ENCODE data around the gene ACKR1.

ACKR1 gene

GRCh38 chr1:159204161-159205141 lies at the start of gene ACKR1:
TSS of gene ACKR1 (plus strand) at chr1:159204875. CDS start at chr1:159204960, 85 bp downstream.
- no peak within 1 kb of the TSS for H3K4me3 Mint-ChIP-seq
- peaks cover 62% of the 10 kb centered on the region for H3K27me3 Mint-ChIP-seq (ENCODE audit: low read depth)
- TF ChIP-seq CTCF (IDR thresholded peaks at IDR 0.05; ENCODE audit: unreplicated experiment in 3 of 3): no peak
- no peaks in the 10 kb centered on the region for H3K36me3 Mint-ChIP-seq (ENCODE audit: low read depth)
- no peaks in the 10 kb centered on the region for H3K4me1 Mint-ChIP-seq
- no peaks in the 10 kb centered on the region for H3K9me3 Mint-ChIP-seq
- H3K27ac Mint-ChIP-seq: no peak within 1 kb of the TSS

- TF ChIP-seq CTCF (IDR thresholded peaks at IDR 0.05; ENCODE audit: unreplicated experiment in 3 of 3): peak; percentile 99
- no peaks in the 10 kb centered on the region for H3K36me3 Mint-ChIP-seq (ENCODE audit: low read depth)
- H3K4me1 Mint-ChIP-seq: peaks cover 22% of the 10 kb centered on the region
- H3K27me3 Mint-ChIP-seq (ENCODE audit: low read depth): peaks cover 11% of the 10 kb centered on the region
- H3K4me3 Mint-ChIP-seq: no peak overlapping the region
- no peak overlapping the region for H3K27ac Mint-ChIP-seq
- peaks cover under 1% of the 10 kb centered on the region for H3K9me3 Mint-ChIP-seq
Observed at GRCh38 chr1:159161001-159161718, 43.5 kb upstream of the ACKR1 start.

GRCh38 chr1:159161719-159162026 lies 43.0 kb upstream of the ACKR1 start:
- peaks cover 22% of the 10 kb centered on the region for H3K4me1 Mint-ChIP-seq
- no peak overlapping the region for H3K27ac Mint-ChIP-seq
- no peak for TF ChIP-seq CTCF (IDR thresholded peaks at IDR 0.05; ENCODE audit: unreplicated experiment in 3 of 3)
- H3K9me3 Mint-ChIP-seq: no peaks in the 10 kb centered on the region
- peaks cover 11% of the 10 kb centered on the region for H3K27me3 Mint-ChIP-seq (ENCODE audit: low read depth)
- H3K36me3 Mint-ChIP-seq (ENCODE audit: low read depth): no peaks in the 10 kb centered on the region
- H3K4me3 Mint-ChIP-seq: no peak overlapping the region

- Mint-ChIP-seq H3K27ac (no peak overlapping the region), H3K36me3 (ENCODE audit: low read depth) (no peaks in the 10 kb centered on the region), H3K9me3 (no peaks in the 10 kb centered on the region), H3K4me1 (peaks cover 22% of the 10 kb centered on the region), H3K27me3 (ENCODE audit: low read depth) (peaks cover 13% of the 10 kb centered on the region), H3K4me3 (no peak overlapping the region)
- TF ChIP-seq CTCF (IDR thresholded peaks at IDR 0.05; ENCODE audit: unreplicated experiment in 3 of 3): no peak
Observed at GRCh38 chr1:159162516-159163265, 42.0 kb upstream of the ACKR1 start.

- Mint-ChIP-seq H3K27me3 (ENCODE audit: low read depth) (peaks cover 23% of the 10 kb centered on the region), H3K9me3 (no peaks in the 10 kb centered on the region), H3K4me3 (no peak overlapping the region), H3K27ac (no peak overlapping the region), H3K4me1 (peaks cover 22% of the 10 kb centered on the region), H3K36me3 (ENCODE audit: low read depth) (no peaks in the 10 kb centered on the region)
- no peak for TF ChIP-seq CTCF (IDR thresholded peaks at IDR 0.05; ENCODE audit: unreplicated experiment in 3 of 3)
Observed at GRCh38 chr1:159163614-159164228, 41.0 kb upstream of the ACKR1 start.

Data from nephron (organoid).